Mesothelial cell of epicardium (in vitro differentiated cells): ENCODE data around the gene AGAP3. TPM values are rescaled to one million over a fixed set of nuclear protein-coding genes. Genes with fewer than 3 reads are reported as not detected.

ENCODE experiments used
- DNase-seq, 2 experiments: peaks; one replicate each; pipeline ENCODE4 v3.0.0; 2021; ENCODE audit warnings: low spot score in 2 of 2; ENCODE audit not compliant: unreplicated experiment in 2 of 2
- H3K27ac Mint-ChIP-seq: 2 replicates; pipeline ENCODE4 v1.8.0; 2021; ENCODE audit warnings: mixed read lengths
- H3K27me3 Mint-ChIP-seq: 2 replicates; pipeline ENCODE4 v1.8.0; 2021; ENCODE audit warnings: low read depth, mixed read lengths
- H3K36me3 Mint-ChIP-seq: 2 replicates; pipeline ENCODE4 v1.8.0; 2021; ENCODE audit warnings: mixed read lengths
- H3K4me1 Mint-ChIP-seq: 2 replicates; pipeline ENCODE4 v1.8.0; 2021; ENCODE audit warnings: mixed read lengths
- H3K4me3 Mint-ChIP-seq: 2 replicates; pipeline ENCODE4 v1.8.0; 2021; ENCODE audit warnings: mild to moderate bottlenecking, moderate library complexity, mixed read lengths
- H3K9me3 Mint-ChIP-seq: 2 replicates; pipeline ENCODE4 v1.8.0; 2021; ENCODE audit warnings: mixed read lengths
- total RNA-seq: library from RNA; stranded (reverse); gene quantifications from 3 replicates; pipeline ENCODE4 v1.2.1, GENCODE V29; 2021
- TF ChIP-seq, protein P1 (sequence below): fragments of 200-600 bp; sonication (generic); IDR thresholded peaks from one replicate; pipeline ENCODE4 v1.5.0; 2021; ENCODE audit warnings: antibody characterized with exemption; ENCODE audit not compliant: unreplicated experiment

Gene AGAP3
- total RNA-seq, 1 donor from 2014 or later: 134 TPM

DNA sequence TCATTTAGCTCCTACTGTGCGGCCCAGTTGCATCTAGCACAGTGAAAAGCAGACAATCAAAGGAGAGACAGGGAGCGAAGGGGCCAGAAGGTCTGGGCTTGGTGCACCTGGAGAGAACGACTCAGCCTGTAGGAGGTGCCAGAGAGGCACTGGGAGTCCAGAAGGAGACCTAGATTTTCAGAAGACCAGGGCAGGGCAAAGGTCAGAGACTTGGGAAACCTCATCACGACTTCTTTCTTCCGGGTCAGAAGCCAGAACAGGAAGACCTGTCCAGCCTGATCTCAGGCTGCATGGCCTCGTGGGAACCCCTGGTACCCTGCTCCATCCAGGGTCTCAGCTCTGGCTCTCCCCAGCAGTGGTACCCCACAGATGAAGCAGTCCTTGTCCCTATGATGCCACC, 5.2 kb downstream of the AGAP3 start:
- no peaks in the 10 kb centered on the region for H3K9me3 Mint-ChIP-seq
- no peak overlapping the region for H3K27ac Mint-ChIP-seq
- H3K36me3 Mint-ChIP-seq: peaks cover 3% of the 10 kb centered on the region
- DNase-seq: no peak
- no peak overlapping the region for H3K4me3 Mint-ChIP-seq
- TF ChIP-seq, protein P1, sequence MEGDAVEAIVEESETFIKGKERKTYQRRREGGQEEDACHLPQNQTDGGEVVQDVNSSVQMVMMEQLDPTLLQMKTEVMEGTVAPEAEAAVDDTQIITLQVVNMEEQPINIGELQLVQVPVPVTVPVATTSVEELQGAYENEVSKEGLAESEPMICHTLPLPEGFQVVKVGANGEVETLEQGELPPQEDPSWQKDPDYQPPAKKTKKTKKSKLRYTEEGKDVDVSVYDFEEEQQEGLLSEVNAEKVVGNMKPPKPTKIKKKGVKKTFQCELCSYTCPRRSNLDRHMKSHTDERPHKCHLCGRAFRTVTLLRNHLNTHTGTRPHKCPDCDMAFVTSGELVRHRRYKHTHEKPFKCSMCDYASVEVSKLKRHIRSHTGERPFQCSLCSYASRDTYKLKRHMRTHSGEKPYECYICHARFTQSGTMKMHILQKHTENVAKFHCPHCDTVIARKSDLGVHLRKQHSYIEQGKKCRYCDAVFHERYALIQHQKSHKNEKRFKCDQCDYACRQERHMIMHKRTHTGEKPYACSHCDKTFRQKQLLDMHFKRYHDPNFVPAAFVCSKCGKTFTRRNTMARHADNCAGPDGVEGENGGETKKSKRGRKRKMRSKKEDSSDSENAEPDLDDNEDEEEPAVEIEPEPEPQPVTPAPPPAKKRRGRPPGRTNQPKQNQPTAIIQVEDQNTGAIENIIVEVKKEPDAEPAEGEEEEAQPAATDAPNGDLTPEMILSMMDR: no peak
- H3K27me3 Mint-ChIP-seq: no peaks in the 10 kb centered on the region
- H3K4me1 Mint-ChIP-seq: peaks cover 21% of the 10 kb centered on the region

DNA sequence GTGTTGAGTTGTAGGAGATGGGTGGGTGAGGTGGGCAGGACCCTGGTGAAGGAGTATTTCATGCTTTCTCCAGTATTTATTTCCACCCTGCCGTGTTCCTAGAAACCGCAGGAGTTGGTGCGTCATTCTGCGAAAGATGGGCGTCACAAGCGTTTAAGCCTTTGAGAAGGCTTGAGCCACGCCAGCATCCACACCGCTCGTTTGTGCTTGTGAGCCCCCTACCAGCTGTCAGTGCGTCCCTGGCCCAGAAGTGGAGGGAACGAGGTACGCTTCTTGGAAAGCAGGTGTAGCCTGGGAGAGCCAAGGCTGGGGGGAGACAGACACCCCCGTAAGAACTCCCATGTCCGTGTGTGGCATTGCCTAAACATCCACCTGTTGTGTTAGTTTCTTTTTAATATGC, 5.7 kb downstream of the AGAP3 start:
- DNase-seq: no peak
- Mint-ChIP-seq H3K27me3 (no peaks in the 10 kb centered on the region), H3K9me3 (no peaks in the 10 kb centered on the region), H3K4me1 (peaks cover 21% of the 10 kb centered on the region), H3K27ac (no peak overlapping the region), H3K36me3 (peaks cover 3% of the 10 kb centered on the region), H3K4me3 (no peak overlapping the region)
- TF ChIP-seq, protein P1: no peak

- TF ChIP-seq, protein P1: no peak
- Mint-ChIP-seq H3K9me3 (no peaks in the 10 kb centered on the region), H3K4me1 (peaks cover 12% of the 10 kb centered on the region), H3K27me3 (no peaks in the 10 kb centered on the region), H3K27ac (no peak overlapping the region), H3K4me3 (no peak overlapping the region), H3K36me3 (peaks cover 6% of the 10 kb centered on the region)
- DNase-seq: no peak
Measured at GRCh38 chr7:151093748-151094147, 7.5 kb downstream of the AGAP3 start.

DNA sequence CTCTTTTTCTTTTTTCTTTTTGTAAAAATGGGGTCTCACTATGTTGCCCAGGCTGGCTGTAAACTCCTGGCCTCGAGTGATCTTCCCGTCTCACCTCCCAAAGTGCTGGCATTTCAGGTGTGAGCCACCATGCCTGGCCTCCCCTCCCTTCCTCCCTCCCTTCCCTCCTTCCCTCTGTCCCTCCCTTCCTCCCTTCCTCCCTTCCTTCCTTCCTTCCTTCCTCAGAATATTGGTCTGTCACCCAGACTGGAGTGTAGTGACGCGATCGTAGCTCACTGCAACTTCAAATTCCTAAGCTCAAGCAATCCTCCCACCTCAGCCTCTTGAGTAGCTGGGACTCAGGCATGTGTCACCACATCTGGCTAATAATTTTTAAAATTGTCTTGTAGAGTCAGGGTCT, 8.4 kb downstream of the AGAP3 start:
- H3K9me3 Mint-ChIP-seq: no peaks in the 10 kb centered on the region
- TF ChIP-seq, protein P1: no peak

GRCh38 chr7:151095123-151095797, 9.0 kb downstream of the AGAP3 start:
- H3K27ac Mint-ChIP-seq: no peak overlapping the region
- H3K36me3 Mint-ChIP-seq: peaks cover 6% of the 10 kb centered on the region
- no peaks in the 10 kb centered on the region for H3K9me3 Mint-ChIP-seq
- TF ChIP-seq, protein P1: no peak
- H3K27me3 Mint-ChIP-seq: no peaks in the 10 kb centered on the region
- H3K4me3 Mint-ChIP-seq: no peak overlapping the region
- H3K4me1 Mint-ChIP-seq: no peaks in the 10 kb centered on the region
- DNase-seq: no peak

More for the DNA sequence above, 8.4 kb downstream of the AGAP3 start:
- Mint-ChIP-seq H3K27me3 (no peaks in the 10 kb centered on the region), H3K4me1 (peaks cover 3% of the 10 kb centered on the region), H3K36me3 (peaks cover 6% of the 10 kb centered on the region), H3K27ac (no peak overlapping the region), H3K4me3 (no peak overlapping the region)
- no peak for DNase-seq
